ENCODE data around the gene ABL1.
"Not testable (repeated sequence)": the region's sequence is repeated elsewhere in the genome, so short reads cannot be mapped to it uniquely, and the experiment has no call there.

The ABL1 gene

GRCh38 chr9:130847306-130848217 is 12.5 kb downstream of the ABL1 start:
- Histone ChIP-seq H3K4me1 (peaks cover 16% of the 10 kb centered on the region), H3K9me3 (ENCODE audit: control insufficient read depth, low read length) (no peaks in the 10 kb centered on the region), H3K79me2 (peaks cover 7% of the 10 kb centered on the region), H2AFZ (no peak overlapping the region), H3K27ac (peak overlapping the region; percentile 76), H3K4me3 (ENCODE audit: low read depth, low read length) (no peak overlapping the region), H3K4me2 (ENCODE audit: low read length) (no peak overlapping the region), H3K36me3 (ENCODE audit: control insufficient read depth, insufficient read depth, low read length) (no peaks in the 10 kb centered on the region), H3K27me3 (ENCODE audit: control insufficient read depth, insufficient read depth, low read length) (no peaks in the 10 kb centered on the region), H3K9ac (no peak overlapping the region)
- TF ChIP-seq CTCF (IDR thresholded peaks at IDR 0.05), result no peak

DNA sequence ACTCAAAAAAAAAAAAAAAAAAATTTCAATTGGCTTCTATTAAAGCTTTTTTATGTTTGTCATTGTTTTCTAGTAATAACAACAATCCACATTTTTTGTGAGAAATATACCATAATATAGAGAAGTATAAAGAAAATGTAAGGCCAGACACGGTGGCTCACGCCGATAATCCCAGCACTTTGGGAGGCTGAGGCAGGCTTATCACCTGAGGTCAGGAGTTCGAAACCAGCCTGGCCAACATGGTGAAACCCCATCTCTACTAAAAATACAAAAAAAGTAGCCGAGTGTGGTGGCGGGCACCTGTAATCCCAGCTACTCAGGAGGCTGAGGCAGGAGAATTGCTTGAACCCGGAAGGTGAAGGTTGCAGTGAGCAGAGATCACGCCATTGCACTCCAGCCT is 13.5 kb downstream of the ABL1 start:
- not testable (repeated sequence) for H3K4me2 ChIP-seq (ENCODE audit: low read length)

DNA sequence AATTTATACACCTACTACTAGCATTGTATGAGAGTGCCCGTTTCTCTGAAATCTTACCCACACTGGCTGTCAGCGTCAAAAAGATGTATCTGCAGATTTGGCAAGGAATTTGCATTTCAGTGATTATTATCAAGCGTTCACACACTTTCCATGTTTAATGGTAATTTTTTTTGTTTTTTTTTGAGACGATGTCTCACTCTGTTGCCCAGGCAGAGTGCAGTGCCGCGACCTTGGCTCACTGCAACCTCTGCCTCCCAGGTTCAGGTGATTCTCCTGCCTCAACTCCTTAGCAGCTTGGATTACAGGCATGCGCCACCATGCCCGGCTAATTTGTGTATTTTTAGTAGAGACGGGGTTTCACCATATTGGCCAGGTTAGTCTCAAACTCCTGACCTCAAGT is 14.3 kb downstream of the ABL1 start:
- TF ChIP-seq CTCF (IDR thresholded peaks at IDR 0.05), result no peak
- no peak overlapping the region for H3K27ac ChIP-seq
- peaks cover 16% of the 10 kb centered on the region for H3K4me1 ChIP-seq
- H3K36me3 ChIP-seq (ENCODE audit: control insufficient read depth, insufficient read depth, low read length), result no peaks in the 10 kb centered on the region
- H3K4me3 ChIP-seq (ENCODE audit: low read depth, low read length), result no peak overlapping the region
- no peaks in the 10 kb centered on the region for H3K27me3 ChIP-seq (ENCODE audit: control insufficient read depth, insufficient read depth, low read length)
- H2AFZ ChIP-seq, result no peak overlapping the region
- no peak overlapping the region for H3K4me2 ChIP-seq (ENCODE audit: low read length)
- peaks cover 17% of the 10 kb centered on the region for H3K79me2 ChIP-seq
- H3K9me3 ChIP-seq (ENCODE audit: control insufficient read depth, low read length), result no peaks in the 10 kb centered on the region
- H3K9ac ChIP-seq, result no peak overlapping the region

More for the DNA sequence above, 13.5 kb downstream of the ABL1 start:
- Histone ChIP-seq H3K27ac (peak overlapping the region; percentile 76), H3K4me1 (peaks cover 16% of the 10 kb centered on the region), H3K79me2 (peaks cover 14% of the 10 kb centered on the region)
- not testable (repeated sequence) for H3K27me3 ChIP-seq (ENCODE audit: control insufficient read depth, insufficient read depth, low read length); H3K36me3 ChIP-seq (ENCODE audit: control insufficient read depth, insufficient read depth, low read length); H3K4me3 ChIP-seq (ENCODE audit: low read depth, low read length); H3K9ac ChIP-seq; H3K9me3 ChIP-seq (ENCODE audit: control insufficient read depth, low read length); H2AFZ ChIP-seq

- H3K9me3 ChIP-seq (ENCODE audit: control insufficient read depth, low read length), result no peaks in the 10 kb centered on the region
- H3K4me3 ChIP-seq (ENCODE audit: low read depth, low read length), result no peak overlapping the region
- H3K4me2 ChIP-seq (ENCODE audit: low read length), result no peak overlapping the region
- no peak overlapping the region for H3K9ac ChIP-seq
- no peak overlapping the region for H2AFZ ChIP-seq
- TF ChIP-seq CTCF (IDR thresholded peaks at IDR 0.05), result no peak
- H3K36me3 ChIP-seq (ENCODE audit: control insufficient read depth, insufficient read depth, low read length), result no peaks in the 10 kb centered on the region
- no peak overlapping the region for H3K27ac ChIP-seq
- peaks cover 28% of the 10 kb centered on the region for H3K79me2 ChIP-seq
- peaks cover 7% of the 10 kb centered on the region for H3K4me1 ChIP-seq
- H3K27me3 ChIP-seq (ENCODE audit: control insufficient read depth, insufficient read depth, low read length), result no peaks in the 10 kb centered on the region
These were observed 17.7 kb downstream of the ABL1 start for GRCh38 chr9:130852801-130853200.

GRCh38 chr9:130854092-130854491 is 19.0 kb downstream of the ABL1 start:
- no peak overlapping the region for H2AFZ ChIP-seq
- H3K27me3 ChIP-seq (ENCODE audit: control insufficient read depth, insufficient read depth, low read length), result no peaks in the 10 kb centered on the region
- no peak for TF ChIP-seq CTCF (IDR thresholded peaks at IDR 0.05)
- H3K9me3 ChIP-seq (ENCODE audit: control insufficient read depth, low read length), result no peaks in the 10 kb centered on the region
- H3K27ac ChIP-seq, result no peak overlapping the region
- no peak overlapping the region for H3K9ac ChIP-seq
- no peak overlapping the region for H3K4me2 ChIP-seq (ENCODE audit: low read length)
- H3K36me3 ChIP-seq (ENCODE audit: control insufficient read depth, insufficient read depth, low read length), result no peaks in the 10 kb centered on the region
- peaks cover 30% of the 10 kb centered on the region for H3K79me2 ChIP-seq
- peaks cover 4% of the 10 kb centered on the region for H3K4me1 ChIP-seq
- H3K4me3 ChIP-seq (ENCODE audit: low read depth, low read length), result no peak overlapping the region
